HG03457 (cell line): ENCODE data around the gene PKIB.
"Not testable (repeated sequence)": the region's sequence is repeated elsewhere in the genome, so short reads cannot be mapped to it uniquely, and the experiment has no call there.

Experiments used
- ATAC-seq: cut with Tn5 transposase; IDR thresholded peaks from one replicate; pipeline ENCODE4 v1.9.1; 2021; ENCODE audit warnings: moderate number of reproducible peaks; ENCODE audit not compliant: unreplicated experiment

The PKIB gene

GRCh38 chr6:122620428-122620827, 10.2 kb downstream of the PKIB start:
- no peak for ATAC-seq

GRCh38 chr6:122620902-122621301, 10.7 kb downstream of the PKIB start:
- ATAC-seq, result no peak

GRCh38 chr6:122621638-122622037, 11.4 kb downstream of the PKIB start:
- ATAC-seq, result no peak

GRCh38 chr6:122622479-122622878, 12.3 kb downstream of the PKIB start:
- ATAC-seq, result no peak

DNA sequence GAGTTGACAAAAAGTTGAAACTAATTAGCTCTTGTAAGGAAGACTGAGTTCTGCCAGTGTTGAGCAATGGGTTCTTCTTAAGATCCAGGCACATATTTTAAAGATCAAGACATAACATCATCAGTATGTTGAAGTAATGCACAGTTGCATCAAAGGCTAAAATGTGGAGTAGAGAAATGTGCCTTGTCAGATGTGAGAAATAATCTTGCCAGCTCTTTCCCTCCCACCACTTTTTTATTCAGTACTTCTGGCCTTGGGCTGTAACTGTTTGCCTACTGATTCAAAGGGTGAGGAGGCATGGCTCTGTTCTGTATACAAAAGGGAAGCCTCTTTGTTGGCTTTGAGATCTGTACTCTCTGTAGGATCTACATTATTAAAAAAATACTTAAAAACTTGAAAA, 13.1 kb downstream of the PKIB start:
- ATAC-seq, result no peak

GRCh38 chr6:122624853-122625252, 14.6 kb downstream of the PKIB start:
- no peak for ATAC-seq

DNA sequence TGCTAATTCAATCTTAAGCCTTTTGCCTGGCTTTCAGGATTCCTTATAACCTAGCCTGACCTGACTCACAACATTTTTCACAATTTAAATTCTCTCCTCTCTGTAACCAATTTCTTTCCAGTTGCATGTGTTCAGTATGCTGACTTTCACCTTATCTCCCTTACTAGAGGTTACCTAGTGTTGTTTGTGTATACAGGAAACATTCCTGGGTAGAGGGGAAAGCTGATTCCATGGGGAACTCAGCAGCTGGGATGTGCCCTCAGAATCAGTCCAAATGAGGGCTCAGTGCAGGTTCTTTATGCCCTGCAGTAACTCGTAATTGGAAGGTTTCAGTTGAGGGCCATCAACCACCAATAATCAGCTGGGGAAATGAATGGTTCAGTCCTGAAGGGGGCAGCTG, 18.5 kb downstream of the PKIB start:
- no peak for ATAC-seq

DNA sequence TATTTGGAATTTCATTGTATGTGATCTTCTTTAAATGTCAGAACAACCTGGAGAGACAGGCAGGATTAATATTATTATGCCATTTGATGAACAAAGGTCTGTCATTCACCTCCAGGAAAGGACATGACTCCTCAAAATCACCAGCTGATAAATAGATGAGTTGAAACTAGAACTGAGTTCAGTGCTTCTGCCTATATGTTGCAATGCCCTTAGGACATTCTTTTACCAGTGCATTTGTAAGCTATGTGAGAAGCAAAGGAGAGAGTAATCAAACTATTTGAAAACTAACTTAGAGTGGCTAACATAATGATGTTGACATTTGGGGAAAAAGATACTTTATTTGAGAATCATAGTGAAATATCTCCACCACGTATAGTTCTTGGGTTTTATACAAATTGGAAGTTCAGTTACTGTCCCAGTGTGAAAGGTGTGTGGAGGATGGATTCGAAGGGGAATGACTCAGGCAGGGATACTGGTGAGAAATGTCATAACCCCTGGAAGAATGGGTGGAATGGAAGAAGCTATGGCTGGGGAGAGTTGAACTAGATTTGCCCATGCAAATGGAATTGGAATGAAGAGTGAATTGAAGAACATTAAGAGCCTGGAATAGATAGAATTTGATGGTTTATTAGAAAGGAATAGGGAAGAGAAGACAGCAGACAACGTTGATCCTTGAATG, 21.5 kb downstream of the PKIB start:
- ATAC-seq, result no peak

GRCh38 chr6:122640366-122640765, 30.2 kb downstream of the PKIB start:
- no peak for ATAC-seq

DNA sequence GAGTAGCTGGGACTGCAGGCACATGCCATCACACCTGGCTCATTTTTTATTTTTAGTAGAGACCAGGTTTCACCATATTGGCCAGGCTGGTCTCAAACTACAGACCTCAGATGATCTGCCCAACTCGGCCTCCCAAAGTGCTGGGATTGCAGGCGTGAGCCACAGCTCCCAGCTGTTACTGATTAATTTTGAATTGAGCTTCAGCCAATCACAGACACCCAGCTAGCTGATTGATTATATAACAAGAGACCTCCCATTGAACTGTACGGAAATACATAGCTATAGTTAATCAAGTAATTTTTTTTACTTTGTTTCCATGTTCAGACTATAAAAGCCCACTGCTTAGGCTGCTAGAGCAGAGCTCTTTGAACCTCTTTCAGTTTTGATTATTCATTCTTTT, 31.6 kb downstream of the PKIB start:
- ATAC-seq, result no peak

GRCh38 chr6:122642604-122643003, 32.4 kb downstream of the PKIB start:
- ATAC-seq, result not testable (repeated sequence)

- no peak for ATAC-seq
Measured at GRCh38 chr6:122645256-122645655, 35.1 kb downstream of the PKIB start.

GRCh38 chr6:122647765-122648164, 37.6 kb downstream of the PKIB start:
- ATAC-seq, result no peak

- ATAC-seq, result no peak
Measured at GRCh38 chr6:122648726-122649125, 38.5 kb downstream of the PKIB start.

GRCh38 chr6:122649701-122650100, 39.5 kb downstream of the PKIB start:
- ATAC-seq, result no peak

- ATAC-seq, result no peak
Measured at GRCh38 chr6:122650403-122650802, 40.2 kb downstream of the PKIB start.

- no peak for ATAC-seq
Measured at GRCh38 chr6:122651031-122651430, 40.8 kb downstream of the PKIB start.

GRCh38 chr6:122651604-122652003, 41.4 kb downstream of the PKIB start:
- ATAC-seq, result no peak

DNA sequence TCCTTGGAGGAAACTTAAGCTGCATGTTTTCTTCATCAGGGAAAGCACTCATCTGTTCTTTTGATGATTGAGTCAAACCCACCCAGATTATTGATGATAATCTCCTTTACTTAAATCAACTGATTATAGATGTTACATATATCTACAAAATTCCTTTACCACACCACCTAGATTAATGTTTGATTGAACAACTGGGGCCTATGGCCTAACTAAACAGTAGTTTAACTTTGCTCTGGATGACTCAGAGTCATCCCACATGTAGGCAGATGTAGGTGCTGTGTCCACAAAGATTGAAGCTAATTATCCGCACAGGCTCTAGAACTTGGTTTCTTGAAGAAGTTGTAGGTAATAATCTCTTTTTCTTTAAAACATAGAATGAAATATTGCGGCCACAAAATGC, 42.2 kb downstream of the PKIB start:
- ATAC-seq, result no peak

DNA sequence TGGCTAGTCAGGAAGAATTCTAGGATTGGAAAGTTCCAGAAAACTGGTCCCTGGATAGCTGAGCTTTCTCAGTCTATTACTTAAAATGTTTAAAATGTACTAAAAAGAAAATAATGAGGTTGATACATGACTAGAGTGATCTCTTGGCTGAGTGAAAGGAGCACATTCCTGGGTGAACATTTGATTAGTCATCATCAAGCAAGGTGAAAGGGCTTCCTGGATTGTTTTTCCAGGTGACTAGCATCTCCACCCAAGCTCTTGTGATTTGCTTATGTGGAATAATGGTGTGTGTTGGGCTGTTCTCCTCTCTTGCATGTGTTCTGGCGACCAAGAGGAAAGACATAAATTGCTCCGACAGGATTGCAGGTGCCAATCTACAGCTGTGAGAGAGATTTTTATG, 42.9 kb downstream of the PKIB start:
- ATAC-seq, result no peak

DNA sequence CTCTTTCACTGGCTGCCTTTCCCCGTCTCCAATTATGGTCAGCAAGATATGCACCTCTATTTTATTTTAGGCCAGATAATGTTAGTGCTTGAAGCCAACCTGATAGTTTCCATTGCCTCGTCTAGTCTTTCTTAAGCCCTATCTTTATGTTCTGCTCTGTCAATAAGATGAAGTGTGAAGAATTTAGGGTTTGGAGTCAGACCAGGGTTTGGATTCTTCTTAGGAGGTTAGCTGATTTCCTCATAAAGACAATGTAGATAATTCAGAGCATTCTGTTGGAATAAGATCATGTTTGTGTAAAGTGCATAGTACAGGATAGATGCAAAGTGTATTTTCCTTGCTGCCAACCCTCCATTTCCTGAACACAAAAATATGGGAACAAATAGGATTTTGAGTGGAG, 43.8 kb downstream of the PKIB start:
- no peak for ATAC-seq

- no peak for ATAC-seq
Measured at GRCh38 chr6:122657601-122658000, 47.4 kb downstream of the PKIB start.

- ATAC-seq, result no peak
Measured at GRCh38 chr6:122660296-122660695, 50.1 kb downstream of the PKIB start.
